ENCODE measurements around the gene NFYC.
A peak's percentile ranks its signal among the peaks of the same experiment; 100 is the strongest.

NFYC gene

DNA sequence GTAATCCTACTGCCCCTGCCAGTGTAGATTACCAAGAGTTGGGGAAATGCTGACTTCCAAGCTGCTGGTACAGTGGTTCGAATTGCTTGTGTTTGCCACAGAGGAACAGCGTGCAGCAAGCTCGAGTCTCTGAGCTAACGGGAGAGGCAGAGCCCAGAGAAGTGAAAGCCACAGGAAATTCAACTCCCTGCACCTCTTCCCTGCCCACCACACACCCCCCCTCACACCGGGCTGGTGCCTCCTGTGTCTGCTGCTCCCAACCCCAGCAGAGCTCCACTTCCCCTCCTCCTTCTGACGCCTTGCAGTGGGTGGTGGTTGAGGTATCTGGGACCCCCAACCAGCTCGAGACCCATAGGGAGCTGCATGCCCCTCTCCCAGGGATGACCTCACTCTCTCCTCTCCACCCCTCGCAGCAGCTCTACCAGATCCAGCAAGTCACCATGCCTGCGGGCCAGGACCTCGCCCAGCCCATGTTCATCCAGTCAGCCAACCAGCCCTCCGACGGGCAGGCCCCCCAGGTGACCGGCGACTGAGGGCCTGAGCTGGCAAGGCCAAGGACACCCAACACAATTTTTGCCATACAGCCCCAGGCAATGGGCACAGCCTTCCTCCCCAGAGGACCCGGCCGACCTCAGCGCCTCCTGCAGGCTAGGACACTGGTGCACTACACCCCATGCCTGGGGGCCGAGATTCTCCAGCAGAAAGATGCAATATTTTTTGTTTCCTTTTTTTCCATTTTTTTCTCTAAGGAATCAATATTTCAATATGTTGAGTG lies 79.0 kb downstream of the NFYC start:
- Histone ChIP-seq H3K36me3 (peaks cover 26 to 67% (median 56%) of the 10 kb centered on the region in 3 donors), H3K27ac (peak overlapping the region in 1 of 2 donors; percentile 8), H3K4me1 (peaks cover 0 to 22% (median 3%) of the 10 kb centered on the region in 4 donors), H3K27me3 (no peaks in the 10 kb centered on the region), H3K4me3 (no peak overlapping the region), H3K9me3 (no peaks in the 10 kb centered on the region)
- intact Hi-C loops (cut with DNase I; ENCODE audit: low total_unique reads): loop anchor here (5.0 to 10.0 kb wide), 2 partner anchors 158 to 184 kb away; no protein-coding TSS in a partner anchor
- TF ChIP-seq, protein P1, sequence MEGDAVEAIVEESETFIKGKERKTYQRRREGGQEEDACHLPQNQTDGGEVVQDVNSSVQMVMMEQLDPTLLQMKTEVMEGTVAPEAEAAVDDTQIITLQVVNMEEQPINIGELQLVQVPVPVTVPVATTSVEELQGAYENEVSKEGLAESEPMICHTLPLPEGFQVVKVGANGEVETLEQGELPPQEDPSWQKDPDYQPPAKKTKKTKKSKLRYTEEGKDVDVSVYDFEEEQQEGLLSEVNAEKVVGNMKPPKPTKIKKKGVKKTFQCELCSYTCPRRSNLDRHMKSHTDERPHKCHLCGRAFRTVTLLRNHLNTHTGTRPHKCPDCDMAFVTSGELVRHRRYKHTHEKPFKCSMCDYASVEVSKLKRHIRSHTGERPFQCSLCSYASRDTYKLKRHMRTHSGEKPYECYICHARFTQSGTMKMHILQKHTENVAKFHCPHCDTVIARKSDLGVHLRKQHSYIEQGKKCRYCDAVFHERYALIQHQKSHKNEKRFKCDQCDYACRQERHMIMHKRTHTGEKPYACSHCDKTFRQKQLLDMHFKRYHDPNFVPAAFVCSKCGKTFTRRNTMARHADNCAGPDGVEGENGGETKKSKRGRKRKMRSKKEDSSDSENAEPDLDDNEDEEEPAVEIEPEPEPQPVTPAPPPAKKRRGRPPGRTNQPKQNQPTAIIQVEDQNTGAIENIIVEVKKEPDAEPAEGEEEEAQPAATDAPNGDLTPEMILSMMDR (IDR thresholded peaks at IDR 0.05): no peak
- no peak for DNase-seq

DNA sequence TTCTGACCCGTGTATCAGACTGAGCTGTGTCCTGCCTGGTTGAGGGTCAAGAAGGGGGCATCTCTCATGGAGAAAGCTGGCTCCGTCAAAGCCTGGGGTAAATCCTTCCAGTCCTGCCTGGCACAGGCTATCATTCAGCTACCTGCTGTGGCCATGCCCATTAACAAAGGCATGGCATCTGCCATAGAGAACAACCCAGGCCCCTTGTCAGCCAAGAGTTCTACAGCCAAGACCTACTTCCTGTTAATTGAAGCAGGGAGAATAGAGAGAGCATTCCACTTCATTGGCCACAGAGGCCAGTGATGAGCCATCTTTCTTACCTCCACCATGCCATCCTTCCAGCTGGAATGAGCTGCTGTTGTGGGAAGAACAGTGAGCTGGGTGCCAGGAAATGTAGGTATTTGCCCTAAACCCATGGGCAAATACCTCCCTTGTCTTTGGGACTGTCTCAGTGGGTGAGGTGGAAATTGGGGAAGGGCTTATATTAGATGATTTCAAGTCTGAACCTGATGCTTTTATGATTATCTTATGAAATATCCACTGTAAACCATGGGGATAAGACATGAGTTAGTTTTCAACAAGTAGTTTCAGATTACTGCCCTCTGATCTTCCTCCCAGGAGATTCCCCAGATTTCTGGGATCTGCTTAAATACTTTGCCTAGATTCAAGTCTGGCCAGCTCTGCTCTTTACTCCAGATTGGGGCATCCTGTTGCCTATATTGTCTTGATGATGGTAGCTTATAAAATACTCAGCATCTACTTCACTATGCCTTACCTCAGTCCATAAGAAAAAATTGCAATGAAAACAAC lies 80.8 kb downstream of the NFYC start:
- TF ChIP-seq, protein P1 (IDR thresholded peaks at IDR 0.05): no peak
- H3K36me3 ChIP-seq: peaks cover 15 to 48% (median 48%) of the 10 kb centered on the region in 3 donors
- DNase-seq: no peak
- H3K4me1 ChIP-seq: peaks cover 0 to 22% (median 3%) of the 10 kb centered on the region in 4 donors
- H3K27ac ChIP-seq: no peak overlapping the region
- H3K9me3 ChIP-seq: no peaks in the 10 kb centered on the region
- intact Hi-C loops (cut with DNase I; ENCODE audit: low total_unique reads): loop anchor here (5.0 to 10.0 kb wide), 2 partner anchors 160 to 182 kb away; no protein-coding TSS in a partner anchor
- H3K4me3 ChIP-seq: no peak overlapping the region
- no peaks in the 10 kb centered on the region for H3K27me3 ChIP-seq

DNA sequence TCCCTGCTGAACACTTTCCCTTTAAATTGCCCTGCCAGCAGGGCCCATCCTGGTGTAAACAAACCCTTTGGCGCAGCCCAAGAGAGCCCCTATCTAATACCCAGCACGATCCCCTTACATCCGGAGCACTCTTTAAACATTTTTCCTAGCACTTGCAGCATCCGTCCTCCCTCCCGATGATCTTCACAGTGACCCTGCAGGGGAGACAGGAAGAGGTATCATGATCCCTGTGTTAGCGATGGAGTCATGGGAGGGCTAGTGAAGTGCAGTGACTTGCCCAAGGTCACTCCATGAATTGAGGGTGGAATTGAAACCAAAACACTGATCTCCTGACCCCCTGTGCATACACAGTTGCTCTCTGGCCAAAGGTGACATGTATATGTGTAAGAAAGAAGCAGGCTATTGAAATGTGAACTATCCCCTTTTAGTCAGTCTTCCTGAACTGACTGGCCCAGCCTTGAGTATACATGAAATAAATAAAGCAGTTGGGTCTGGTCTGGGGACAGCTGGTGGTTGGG lies 82.3 kb downstream of the NFYC start:
- no peaks in the 10 kb centered on the region for H3K27me3 ChIP-seq
- DNase-seq: peak in 1 of 2 donors; percentile 31

DNA sequence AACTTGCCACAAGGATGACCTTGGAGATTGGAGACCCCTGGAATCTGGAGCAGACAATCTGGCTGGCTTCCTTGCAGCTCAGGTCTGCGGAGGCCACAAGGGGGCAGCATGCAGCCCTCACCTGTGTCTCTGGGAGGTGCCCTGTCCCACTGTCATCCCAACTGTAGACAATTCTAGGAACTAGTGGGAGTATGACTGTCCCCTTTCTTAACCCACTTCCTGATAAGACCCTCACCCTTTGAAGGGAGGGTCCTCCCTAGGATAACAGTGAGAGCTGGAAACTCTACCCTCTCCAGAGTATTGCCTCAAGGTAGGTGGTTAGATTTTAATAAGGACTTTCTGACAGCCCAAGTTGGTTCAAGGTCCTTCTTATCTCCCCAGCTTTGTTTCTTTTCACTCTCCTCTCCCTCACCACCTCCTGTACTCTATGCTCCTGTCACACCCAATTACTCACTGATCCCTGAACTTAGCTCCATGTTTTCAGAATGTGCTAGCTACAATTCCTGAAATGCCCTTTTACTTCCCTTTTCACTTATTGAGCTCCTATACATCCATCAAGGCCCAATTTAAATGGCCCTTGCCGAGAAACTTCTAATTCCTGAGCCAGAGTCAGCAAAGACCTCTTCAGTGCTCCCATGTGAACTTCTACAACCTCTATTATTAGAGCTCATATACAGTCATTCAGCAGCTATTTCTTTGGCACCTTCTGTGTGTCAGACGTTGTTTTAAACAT lies 82.9 kb downstream of the NFYC start:
- Histone ChIP-seq H3K9me3 (no peaks in the 10 kb centered on the region), H3K36me3 (peaks cover 5 to 37% (median 28%) of the 10 kb centered on the region in 3 donors), H3K4me1 (peaks cover 0 to 14% (median 3%) of the 10 kb centered on the region in 4 donors), H3K4me3 (no peak overlapping the region), H3K27me3 (no peaks in the 10 kb centered on the region), H3K27ac (no peak overlapping the region)
- peak in 1 of 2 donors; percentile 66 for DNase-seq
- TF ChIP-seq, protein P1 (IDR thresholded peaks at IDR 0.05): peak; percentile 66 to 77
- intact Hi-C loops (cut with DNase I; ENCODE audit: low total_unique reads): loop anchor here (2.0 to 10.0 kb wide), 3 partner anchors 74 to 180 kb away; no protein-coding TSS in a partner anchor

More for the DNA sequence above, 82.3 kb downstream of the NFYC start:
- H3K36me3 ChIP-seq: peaks cover 5 to 37% (median 34%) of the 10 kb centered on the region in 3 donors
- TF ChIP-seq, protein P1 (IDR thresholded peaks at IDR 0.05): no peak
- H3K4me3 ChIP-seq: no peak overlapping the region
- no peak overlapping the region for H3K27ac ChIP-seq
- intact Hi-C loops (cut with DNase I; ENCODE audit: low total_unique reads): loop anchor here (2.0 to 10.0 kb wide), 3 partner anchors 75 to 181 kb away; no protein-coding TSS in a partner anchor
- peaks cover 0 to 19% (median 3%) of the 10 kb centered on the region in 4 donors for H3K4me1 ChIP-seq
- H3K9me3 ChIP-seq: no peaks in the 10 kb centered on the region

Measured in tibial artery (tissue), 4 donors.